C4-2B (cell line): ENCODE data around the gene TPPP2.
A peak's percentile ranks its signal among the peaks of the same experiment; 100 is the strongest.

ENCODE experiments used
- H3K27ac ChIP-seq: fragments of 450-650 bp; 2 replicates; pipeline ENCODE4 v1.5.1; 2017
- ZFX ChIP-seq: fragments of 450-650 bp; IDR thresholded peaks from 2 replicates; pipeline ENCODE4 v1.6.1; 2017
- TF ChIP-seq, protein P1 (sequence below): fragments of 450-650 bp; conservative IDR thresholded peaks from 2 replicates; pipeline ENCODE4 v1.5.1; 2017; ENCODE audit warnings: mild to moderate bottlenecking

The TPPP2 gene

GRCh38 chr14:21023817-21024584 lies 6.0 kb upstream of the TPPP2 start:
- no peak for TF ChIP-seq ZFX
- TF ChIP-seq, protein P1, sequence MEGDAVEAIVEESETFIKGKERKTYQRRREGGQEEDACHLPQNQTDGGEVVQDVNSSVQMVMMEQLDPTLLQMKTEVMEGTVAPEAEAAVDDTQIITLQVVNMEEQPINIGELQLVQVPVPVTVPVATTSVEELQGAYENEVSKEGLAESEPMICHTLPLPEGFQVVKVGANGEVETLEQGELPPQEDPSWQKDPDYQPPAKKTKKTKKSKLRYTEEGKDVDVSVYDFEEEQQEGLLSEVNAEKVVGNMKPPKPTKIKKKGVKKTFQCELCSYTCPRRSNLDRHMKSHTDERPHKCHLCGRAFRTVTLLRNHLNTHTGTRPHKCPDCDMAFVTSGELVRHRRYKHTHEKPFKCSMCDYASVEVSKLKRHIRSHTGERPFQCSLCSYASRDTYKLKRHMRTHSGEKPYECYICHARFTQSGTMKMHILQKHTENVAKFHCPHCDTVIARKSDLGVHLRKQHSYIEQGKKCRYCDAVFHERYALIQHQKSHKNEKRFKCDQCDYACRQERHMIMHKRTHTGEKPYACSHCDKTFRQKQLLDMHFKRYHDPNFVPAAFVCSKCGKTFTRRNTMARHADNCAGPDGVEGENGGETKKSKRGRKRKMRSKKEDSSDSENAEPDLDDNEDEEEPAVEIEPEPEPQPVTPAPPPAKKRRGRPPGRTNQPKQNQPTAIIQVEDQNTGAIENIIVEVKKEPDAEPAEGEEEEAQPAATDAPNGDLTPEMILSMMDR, result no peak
- H3K27ac ChIP-seq, result peak overlapping the region; percentile 76

DNA sequence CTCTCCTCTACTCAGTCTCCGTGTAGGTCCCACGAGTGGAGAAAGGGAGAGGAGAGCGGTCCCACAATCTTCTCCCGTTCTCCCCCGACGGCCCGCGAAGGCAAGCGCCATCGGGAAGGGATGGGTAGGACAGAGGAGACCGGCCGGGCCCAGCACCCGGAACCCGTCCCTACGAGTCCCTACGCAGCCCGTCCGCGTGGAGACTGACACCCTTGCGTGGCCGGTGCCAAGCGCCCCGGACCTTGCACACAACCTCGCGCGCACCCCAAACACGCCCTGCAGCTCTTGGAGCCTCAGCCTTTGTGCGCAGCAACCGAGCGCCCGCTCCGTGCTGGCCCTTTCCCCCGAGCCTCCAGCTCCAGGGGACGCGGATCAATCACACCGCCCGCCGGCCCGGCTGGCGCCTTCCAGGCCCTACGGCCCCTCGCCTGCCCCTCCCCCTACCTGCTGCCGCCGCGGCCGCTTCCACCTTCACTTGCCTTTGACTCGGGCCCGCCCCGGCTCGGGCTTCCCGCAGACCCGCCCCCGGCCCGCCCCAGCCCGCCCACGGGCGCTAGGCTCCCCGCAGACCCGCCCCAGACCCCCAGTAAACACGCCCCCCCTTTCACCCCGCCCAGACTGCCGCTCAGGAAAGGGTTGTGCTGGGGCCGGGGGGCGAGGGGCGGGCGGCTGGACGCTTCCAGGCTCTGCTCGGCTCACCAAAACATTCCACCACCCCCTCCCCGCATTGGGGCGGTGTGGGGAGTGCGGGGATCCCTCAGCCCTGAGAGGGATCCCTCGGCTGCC lies 5.2 kb upstream of the TPPP2 start, which contains the start of gene NDRG2:
Gene NDRG2 (minus strand): TSS at position 477 of the 786 bp plus-strand sequence. CDS start 1,746 bp downstream, outside the sequence.
- peak within 1 kb of the TSS; percentile 76 for H3K27ac ChIP-seq
- TF ChIP-seq, protein P1, result no peak
- TF ChIP-seq ZFX, result peak; percentile 77

GRCh38 chr14:21025371-21026273 lies 4.4 kb upstream of the TPPP2 start:
- H3K27ac ChIP-seq, result peak overlapping the region; percentile 76
- TF ChIP-seq, protein P1, result no peak

GRCh38 chr14:21026274-21026987 lies 3.6 kb upstream of the TPPP2 start:
- no peak overlapping the region for H3K27ac ChIP-seq
- TF ChIP-seq, protein P1, result no peak
- TF ChIP-seq ZFX, result no peak

- TF ChIP-seq, protein P1, result no peak
- TF ChIP-seq ZFX, result no peak
- no peak overlapping the region for H3K27ac ChIP-seq
Measured at GRCh38 chr14:21026988-21027315, 3.1 kb upstream of the TPPP2 start.

DNA sequence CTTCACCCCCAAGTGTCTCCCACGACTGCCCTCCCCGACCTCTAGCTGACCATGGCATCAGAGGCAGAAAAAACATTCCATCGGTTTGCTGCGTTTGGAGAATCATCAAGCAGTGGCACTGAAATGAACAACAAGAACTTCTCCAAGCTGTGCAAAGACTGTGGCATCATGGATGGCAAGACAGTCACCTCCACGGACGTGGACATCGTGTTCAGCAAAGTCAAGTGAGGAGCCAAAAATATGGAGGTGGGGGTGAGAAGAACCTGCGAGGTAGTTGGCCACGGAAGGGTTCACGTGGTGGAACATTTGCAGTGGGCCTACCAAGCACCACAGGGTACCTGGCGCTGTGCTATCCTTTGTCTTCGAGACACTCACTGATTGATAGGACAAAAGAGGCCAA lies 514 bp downstream of the TPPP2 start:
- TF ChIP-seq, protein P1, result no peak
- no peak for TF ChIP-seq ZFX

More for the DNA sequence above, 514 bp downstream of the TPPP2 start:
- no peak overlapping the region for H3K27ac ChIP-seq
